8988T (cell line): ENCODE results near the gene SMPD4.
"Not testable (repeated sequence)": the region's sequence is repeated elsewhere in the genome, so short reads cannot be mapped to it uniquely, and the experiment has no call there.

Experiments
- DNase-seq: peaks from one replicate; pipeline ENCODE4 v3.0.0; 2011

The SMPD4 gene

DNA sequence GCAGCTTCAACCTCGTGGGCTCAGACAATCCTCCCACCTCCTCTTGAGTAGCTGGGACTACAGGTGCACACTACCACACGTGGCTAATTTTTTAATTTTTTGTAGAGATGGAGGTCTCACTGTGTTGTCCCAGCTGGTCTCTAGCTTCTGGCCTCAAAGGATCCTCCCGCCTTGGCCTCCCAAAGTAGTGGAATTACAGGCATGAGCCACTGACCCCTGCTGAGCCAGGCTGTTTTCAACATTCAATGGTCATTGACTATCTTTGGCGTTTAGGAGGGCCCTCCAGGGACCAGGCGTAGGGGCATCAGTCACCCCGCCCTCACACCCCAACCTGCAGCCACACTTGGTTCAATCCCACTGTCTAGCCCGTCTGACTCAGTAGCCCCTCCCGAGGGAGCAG lies 5.9 kb upstream of the SMPD4 start:
- DNase-seq, result no peak

DNA sequence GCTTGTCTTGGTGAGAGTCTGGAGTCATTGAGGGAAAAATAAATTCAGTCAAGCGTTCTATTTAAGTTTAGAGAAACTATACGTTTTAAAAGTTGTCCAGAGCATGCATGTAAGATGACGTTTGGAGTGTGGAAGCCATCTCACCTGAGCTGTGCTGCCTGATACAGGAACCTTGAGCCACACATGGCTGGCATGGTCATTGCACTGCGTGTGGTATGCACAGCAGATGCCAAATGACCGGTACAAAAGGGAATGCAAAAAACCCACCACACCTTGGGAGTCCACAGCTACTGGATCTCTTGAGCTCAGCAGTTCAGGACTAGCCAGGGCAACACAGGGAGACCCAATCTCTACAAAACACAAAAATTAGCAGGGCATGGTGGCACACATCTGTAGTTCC lies 5.0 kb upstream of the SMPD4 start:
- DNase-seq, result no peak

DNA sequence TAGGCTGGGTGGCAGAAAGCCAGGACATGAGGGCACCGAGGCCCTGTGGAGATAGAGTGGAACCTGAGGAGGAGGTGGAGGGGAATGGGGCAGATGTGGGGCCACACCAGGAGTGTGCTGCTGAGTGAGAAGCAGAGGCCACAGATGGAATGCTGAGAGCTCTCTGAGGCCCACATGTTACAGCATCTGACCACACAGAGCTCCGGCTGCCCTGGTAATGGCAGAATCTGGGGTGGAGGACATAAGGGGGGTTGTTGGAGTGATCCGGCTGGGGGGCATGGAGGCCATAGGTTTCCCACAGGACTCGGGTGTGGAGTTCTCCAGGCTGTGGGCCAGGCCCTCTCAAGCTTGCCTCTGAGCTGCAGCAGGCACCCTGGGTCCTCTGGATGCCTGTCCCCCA lies 4.5 kb upstream of the SMPD4 start:
- no peak for DNase-seq

DNA sequence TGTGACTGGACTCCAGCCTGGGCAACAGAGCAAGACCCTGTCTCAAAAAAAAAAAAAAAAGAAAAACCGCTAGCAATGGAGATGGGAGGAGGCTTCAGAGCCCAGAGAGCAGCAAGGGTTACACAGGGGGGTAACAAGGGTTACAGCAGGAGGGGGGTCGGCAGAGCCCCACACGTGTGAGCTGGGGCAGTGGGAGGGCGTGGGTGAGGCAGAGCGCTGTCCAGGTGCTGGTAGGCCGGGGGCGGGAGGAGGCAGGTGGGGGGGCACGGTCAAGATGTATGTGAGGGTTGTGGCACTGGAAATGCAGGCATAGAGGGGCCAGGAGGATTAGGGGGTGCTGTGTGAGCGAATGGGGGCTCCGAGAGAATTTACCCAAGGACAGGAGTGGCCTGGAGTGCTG lies 4.0 kb upstream of the SMPD4 start:
- DNase-seq, result no peak

DNA sequence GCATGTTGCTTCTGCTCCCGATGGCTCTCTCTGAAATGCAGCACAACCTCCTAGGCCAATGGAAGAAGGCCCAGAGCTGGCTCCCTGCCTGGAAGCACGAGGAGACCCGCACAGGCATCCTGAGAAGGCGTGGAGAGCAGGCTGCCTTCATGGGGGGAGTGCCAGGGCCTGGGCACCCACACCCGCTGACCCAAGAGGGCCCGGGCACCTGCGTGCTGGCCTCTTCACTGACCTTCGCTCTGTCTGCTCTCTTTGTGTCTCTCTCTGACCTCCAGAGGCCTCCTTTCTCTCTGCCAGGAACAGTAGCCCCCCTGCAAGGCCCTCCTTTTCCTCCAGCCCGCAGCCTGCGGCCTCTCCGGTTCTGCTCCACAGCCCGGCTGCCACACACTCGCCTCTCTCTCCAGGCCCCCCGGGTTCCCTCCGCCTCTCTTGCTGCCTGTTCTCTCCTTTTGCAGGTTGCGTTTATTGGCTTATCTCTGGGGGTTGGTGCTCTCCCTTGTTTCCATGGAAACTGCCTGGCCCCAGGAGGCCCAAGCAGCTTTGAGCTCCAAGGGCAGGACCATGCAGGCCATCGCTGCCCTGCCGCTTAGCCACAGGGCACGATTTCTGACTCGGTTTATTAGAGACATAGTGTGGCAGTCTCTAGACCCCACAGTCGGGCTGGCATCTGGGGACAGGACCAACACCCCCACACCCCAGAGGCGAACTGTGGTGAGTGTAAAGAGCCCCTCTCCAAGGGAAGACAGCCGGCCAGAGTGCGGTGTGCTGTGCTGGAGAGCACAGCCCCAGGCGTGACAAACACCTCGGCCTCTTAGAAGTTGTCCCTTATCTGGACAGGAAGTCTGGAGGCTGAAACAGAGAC lies 2.3 kb upstream of the SMPD4 start:
- DNase-seq, result no peak

DNA sequence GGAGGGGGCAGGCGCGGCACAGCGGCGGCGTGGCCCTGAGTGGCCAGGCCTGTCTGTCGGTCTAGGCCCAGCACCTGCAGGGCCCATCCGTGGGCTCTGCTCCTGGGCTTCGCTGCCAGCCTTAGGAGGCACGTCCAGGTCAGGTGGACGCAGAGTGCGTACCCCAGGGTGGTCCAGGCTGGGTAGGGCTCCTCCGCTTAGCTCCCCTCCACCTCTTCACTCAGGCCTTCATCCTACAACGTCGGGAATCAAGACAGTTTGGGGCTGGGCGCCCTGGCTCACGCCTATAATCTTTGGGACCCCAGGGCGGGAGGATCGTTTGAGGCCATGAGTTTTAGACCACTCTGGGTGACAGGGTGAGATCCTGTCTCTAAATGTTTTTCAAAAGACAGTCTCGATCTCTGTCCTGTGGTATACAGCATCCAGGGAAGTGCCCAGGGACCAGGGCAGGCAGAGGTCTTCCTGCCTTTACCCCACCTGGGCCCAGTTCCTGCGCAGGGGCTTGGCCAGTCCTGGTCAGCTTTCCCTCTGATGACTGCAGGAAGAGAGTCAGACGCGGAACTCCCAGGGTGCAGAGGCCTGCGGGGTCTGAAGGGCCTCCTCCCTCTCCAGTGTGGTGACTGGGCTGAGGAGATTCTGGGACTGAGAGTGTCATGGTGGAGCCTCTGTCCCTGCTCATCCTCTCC lies 1.6 kb upstream of the SMPD4 start:
- not testable (repeated sequence) for DNase-seq

DNA sequence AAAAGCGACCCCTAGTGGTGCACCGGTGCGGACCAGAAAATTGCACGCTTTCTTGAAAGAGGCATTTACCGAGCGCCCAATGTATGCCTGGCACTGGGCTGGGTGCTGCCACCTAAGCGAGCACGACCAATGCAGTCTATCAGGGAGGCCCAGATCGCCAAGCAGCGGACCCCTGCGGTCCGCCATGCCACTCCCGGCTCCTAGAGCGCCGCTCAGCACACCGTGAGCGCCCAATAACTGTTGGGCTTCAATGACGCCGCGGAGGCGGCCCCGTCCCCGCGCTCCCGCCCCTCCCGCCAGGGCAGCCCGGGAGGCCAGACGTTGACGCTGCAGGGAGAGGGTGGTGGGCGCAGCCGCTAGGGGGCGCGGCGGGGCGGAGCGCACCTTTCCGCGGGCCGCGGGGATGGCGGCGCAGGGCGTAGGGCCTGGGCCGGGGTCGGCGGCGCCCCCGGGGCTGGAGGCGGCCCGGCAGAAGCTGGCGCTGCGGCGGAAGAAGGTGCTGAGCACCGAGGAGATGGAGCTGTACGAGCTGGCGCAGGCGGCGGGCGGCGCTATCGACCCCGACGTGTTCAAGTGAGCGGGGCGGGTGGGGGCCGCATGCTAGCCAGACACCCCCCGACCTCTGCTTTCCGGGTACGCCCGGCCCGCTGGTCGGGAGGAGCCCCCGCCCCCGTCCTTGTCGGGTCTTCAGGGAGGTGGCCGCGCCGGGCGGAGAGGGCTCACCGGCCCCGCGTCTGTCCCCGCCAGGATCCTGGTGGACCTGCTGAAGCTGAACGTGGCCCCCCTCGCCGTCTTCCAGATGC lies 679 bp upstream of the SMPD4 start, which contains the start of gene MZT2B:
Gene MZT2B (plus strand): TSS at position 383 of the 803 bp plus-strand sequence. CDS start 21 bp downstream, at position 404.
- DNase-seq, result peak; percentile 90

DNA sequence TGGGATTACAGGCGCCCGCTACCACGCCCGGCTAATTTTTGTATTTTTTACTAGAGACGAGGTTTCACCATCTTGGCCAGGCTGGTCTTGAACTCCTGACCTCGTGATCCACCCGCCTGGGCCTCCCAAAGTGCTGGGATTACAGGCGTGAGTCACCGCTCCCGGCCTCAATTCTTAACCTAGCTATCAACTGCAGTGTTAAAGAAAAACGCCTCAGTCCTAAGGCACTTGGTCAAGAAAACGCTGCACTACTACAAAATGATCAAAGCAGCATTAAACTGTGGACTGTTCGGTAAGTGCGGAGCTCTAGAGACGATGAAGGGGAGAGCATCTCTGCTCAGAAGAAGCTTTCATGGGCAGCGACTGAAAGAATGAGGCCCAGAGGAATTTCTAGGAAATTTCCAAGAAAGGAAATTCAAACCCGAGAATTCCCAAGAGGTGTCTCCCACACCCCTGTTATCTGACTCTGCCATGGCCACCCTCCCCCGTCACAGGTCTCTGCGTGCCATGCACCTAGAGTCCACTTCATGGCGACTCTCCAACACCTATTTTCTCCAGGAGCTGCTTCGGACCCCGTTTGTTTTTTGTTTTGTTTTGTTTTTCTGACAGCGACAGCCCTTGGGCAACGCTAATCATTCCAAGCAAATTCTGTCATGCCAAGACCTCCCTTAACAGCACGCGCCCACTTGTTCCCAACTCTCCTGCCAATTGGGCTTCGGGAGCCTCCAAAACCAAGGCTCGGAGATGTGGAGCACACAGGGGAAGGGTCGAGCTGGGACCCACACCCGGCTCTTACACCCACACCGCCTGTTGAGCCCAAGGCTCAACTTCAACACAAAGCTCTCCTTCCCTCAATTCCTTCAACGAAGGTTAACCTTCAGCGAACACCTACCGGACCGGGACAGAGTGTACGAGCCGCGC lies 738 bp downstream of the SMPD4 start:
- DNase-seq, result not testable (repeated sequence)

DNA sequence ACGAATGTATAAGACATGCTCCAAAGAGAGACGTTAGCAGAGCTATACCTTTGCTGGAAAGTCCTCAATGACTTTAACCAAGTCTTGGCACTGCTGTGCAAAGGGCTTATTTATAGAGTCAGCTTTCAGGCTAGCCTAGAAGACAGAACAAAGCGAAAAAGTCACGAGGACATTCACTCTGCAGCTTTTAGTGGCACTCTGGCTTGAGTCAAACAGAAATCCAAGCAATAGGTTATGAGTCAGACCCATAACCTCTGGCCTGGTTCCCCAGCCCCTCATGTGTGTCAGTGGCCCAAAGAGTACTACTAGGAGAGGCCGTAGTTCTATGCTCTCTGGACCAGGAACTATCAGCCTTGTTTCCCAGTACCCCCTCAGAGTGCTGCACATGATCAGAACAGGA lies 6.5 kb downstream of the SMPD4 start:
- not testable (repeated sequence) for DNase-seq

DNA sequence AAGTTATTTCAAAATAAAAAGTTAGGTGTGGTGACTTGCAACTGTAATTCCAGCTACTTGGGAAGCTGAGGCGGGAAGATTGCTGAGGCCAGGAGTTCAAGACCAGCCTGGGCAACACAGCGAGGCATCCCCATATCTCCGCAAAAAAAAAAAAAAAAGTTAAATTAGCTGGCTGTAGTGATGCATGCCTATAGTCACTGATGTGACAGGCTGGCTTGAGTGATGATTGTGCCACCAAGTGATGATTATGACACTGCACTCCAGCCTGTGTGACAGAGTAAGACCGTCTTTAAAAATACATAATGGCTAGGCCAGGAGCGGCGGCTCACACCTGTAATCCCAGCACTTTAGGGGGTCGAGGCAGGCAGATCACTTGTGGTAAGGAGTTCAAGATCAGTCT lies 11.5 kb downstream of the SMPD4 start:
- DNase-seq, result no peak

DNA sequence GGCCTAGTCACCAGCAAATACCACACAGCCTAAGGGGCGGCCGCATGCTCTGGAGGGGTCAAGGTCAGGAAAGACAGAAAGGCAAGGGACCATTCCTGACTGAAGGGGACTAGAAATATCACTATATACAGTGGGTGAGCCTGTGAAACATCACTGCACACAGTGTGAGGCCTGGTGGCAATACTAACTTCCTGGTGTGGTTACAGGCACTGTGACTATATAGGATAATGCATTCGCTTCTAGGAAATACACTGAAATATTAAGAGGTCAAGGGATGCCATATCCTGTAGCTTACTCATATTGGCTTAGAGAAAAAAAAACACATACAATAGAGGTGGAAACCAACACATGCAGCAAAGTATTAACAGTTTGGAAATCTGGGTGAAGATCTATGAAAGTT lies 12.2 kb downstream of the SMPD4 start:
- not testable (repeated sequence) for DNase-seq

DNA sequence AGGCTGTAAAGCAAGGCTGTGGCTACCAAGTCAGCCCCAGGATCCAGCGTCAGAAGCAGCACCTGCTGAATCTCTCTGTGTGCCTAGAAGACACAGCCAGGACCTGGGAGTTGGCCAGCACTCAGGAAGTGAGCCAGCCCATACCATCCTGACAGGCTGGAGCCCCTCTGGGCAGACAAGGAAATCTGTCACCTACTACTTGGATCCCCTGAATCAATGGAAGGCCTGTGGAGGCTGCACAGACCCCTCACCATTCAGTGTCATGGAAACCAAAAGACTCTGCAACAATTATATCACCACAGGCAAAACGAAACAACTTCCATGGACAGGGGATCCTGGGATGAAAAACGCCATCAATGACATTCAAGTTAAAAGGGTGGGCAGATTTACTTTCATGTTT lies 14.8 kb downstream of the SMPD4 start:
- not testable (repeated sequence) for DNase-seq

DNA sequence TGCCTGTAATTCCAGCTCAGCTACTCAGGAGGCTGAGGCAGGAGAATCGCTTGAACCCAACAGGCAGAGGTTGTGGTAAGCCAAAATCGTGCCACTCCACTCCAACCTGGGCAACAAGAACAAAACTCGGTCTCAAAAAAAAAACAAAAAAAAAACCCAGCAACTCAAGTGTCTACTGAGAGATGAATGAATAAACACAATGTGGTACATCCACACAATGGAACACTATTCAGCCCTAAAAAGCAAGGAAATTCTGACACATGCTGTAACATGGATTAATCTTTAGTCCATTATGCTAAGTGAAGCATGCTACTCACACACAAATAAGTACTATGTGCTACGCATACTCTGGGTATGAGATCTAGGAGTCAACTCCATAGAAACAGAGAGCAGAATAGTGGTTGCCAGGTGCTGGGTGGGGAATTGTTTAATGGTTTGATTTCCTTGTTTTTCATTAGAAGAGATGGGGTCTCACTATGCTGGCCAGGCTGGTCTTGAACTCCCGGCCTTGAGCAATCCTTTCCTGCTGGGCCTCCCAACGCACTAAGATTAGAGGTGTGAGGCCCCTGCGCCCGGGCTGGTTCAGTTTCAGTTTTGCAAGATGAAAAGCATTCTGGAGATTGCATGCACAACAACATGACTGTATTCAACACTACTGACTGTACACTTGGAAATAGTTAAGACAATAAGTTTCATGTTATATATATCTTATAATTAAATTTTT lies 15.9 kb downstream of the SMPD4 start:
- no peak for DNase-seq

DNA sequence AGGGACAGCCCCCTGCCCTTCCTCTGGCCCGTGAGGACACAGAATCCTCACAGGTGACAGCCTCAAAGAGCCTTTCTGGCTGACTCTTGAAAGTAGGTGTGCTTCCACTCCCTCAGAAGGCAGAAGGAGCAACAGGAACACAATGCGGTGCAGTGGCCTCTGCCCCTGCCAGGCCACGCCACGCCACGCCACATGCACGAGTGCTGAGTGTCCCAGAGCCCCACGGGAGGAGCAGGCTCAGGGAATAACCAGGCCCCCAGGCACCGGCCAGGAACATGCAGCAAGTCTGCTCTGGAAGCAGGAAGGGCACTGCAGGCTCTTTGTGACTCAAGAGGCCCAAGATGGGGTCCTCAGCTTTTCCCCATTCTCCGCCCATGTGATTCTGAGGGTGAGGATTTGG lies 18.4 kb downstream of the SMPD4 start:
- DNase-seq, result no peak

DNA sequence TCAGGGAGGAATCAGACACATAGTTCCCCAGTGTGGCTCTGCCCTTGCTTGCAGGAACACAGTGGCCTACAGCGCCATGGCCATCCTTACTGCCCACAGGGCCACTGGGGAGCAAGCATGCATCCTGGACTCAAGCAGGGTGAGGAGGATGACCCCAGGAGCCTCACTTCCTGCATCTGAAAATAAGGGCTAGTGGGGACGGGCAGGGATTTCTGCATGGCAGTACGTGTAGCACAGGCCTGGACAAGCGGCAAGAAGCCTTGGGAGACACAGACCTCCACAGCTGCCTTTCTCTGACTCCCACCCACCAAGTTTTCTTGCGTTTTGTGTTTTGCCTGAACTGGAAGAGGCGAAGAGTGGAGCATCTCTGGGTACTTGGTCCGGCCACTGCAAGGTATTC lies 18.9 kb downstream of the SMPD4 start:
- DNase-seq, result not testable (repeated sequence)

DNA sequence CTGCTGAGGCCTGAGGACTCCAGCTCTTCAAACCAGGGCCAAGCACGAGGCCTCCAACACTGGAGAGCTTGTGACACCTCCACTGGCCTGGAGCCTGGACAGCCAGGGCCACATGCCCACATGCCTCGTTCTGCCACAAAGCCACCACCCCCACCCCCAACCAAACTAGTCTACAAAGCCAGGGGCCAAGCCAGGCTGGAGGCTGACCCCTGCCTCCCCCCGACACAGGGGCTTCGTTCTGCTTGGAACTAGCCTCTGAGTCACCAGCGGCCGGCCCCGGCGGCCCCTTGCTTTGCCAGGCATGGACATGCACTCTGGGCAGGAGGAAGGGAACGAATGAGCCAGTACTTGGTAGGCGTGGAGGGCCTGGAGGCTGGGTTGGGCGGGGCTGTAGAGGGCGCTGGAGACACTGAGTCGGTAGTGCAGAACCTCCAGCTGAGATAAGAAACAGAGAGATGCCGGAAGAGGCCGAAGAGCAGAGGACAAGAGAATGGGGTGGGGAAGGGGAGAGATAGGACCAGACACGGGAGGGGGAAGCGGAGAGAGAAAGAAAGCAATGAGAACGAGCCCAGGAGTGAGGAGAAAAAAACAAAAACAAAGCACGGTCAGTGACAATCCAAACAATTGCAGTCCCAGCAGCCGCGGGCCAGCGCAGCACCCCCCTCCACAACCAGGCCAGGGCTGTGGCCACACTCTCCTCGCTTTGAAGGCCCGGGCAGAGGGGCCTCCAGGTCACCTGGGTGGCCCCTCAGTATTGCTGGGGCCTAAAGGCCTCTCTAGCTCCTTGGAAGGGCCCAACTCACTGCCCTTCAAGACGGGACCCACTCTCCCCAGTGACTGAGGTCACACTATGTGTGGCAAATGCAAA lies 20.3 kb downstream of the SMPD4 start:
- DNase-seq, result not testable (repeated sequence)

DNA sequence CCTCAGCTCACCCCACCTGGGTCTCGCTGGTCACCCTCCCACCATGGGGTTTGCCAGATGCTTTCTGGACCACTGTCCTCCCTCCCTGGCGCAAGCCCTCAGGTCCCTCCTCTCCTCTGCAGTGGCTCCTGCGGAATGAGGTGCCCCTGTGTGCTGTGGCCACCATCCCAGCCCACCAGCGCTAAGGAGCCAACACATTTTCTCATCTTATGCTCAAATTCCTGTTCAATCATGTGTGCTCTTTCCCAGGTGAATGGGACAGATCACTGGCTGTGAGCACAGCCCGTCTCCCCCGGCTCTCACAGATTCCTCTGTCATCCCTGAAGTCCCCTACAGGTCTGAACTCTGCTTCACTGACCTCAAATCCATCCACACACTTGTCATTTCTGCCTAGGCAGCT lies 21.3 kb downstream of the SMPD4 start:
- no peak for DNase-seq

DNA sequence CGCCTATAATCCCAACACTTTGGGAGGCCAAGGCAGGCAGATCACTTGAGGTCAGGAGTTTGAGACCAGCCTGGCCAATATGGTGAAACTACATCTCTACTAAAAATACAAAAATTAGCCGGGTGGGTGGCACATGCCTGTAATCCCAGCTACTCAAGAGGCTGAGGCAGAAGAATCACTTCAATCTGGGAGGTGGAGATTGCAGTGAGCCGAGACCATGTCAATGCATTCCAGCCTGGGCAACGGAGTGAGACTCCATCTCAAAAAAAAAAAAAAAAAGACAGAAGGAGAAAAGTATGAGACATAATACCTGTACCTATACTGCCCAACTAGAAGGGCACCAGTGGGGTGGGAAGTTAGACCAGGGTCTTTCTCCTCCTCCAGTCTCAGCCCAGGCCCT lies 22.0 kb downstream of the SMPD4 start:
- not testable (repeated sequence) for DNase-seq

DNA sequence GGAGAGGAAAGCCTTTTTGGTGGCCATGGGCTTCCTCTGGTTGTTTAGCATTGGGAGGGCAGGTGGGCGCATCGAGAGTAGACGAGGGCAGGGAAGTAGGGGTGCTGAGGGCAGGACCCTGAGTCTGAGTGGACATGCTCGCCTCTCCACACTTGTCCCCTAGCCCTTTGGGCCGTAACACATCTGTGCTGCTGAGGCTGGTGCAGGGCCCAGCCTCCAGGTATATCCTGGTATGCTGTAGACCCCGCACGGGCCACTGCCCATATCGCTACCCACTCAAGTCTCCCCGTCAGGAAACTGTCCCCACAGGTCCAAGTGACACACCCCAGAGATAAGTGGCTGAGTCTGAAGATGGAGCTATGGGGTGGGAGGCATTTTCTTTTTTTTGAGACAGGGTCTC lies 22.8 kb downstream of the SMPD4 start:
- no peak for DNase-seq

DNA sequence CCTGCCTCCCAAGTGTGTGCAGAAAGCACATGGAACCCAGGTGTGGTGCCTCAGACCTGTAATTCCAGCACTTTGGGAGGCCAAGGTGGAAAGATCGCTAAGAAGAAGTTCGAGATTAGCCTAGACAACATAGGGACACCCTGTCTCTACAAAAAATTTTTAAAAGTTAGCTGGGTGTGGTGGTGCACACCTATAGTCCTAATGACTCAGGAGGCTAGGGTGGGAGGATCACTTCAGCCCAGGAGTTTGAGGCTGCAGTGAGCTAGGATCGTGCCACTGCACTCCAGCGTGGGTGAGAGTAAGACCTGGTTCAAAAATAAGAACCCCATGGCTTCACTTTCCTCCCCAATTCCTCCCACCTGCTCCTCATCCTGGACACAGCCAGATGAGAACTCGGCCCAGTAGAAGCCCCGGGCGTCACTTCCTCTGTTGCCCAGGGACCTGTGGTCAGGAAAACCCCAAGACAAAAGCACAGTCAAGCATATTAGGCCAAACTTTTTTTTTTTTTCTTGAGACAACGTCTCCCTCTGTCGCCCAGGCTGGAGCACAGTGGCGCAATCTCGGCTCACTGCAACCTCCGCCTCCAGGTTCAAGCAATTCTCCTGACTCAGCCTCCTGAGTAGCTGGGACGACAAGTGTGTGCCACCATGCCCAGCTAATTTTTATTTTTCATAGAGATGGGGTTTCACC lies 23.4 kb downstream of the SMPD4 start:
- DNase-seq, result not testable (repeated sequence)
